NCI-H2171 (cell line): Measurements from ENCODE around the gene LIM2.
"Not testable (repeated sequence)": the region's sequence is repeated elsewhere in the genome, so short reads cannot be mapped to it uniquely, and the experiment has no call there.

Source experiments
- DNase-seq: peaks from one replicate; lab custom pipeline; 2025; lab: John Stamatoyannopoulos, UW

The LIM2 gene, protein sequence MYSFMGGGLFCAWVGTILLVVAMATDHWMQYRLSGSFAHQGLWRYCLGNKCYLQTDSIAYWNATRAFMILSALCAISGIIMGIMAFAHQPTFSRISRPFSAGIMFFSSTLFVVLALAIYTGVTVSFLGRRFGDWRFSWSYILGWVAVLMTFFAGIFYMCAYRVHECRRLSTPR

DNA sequence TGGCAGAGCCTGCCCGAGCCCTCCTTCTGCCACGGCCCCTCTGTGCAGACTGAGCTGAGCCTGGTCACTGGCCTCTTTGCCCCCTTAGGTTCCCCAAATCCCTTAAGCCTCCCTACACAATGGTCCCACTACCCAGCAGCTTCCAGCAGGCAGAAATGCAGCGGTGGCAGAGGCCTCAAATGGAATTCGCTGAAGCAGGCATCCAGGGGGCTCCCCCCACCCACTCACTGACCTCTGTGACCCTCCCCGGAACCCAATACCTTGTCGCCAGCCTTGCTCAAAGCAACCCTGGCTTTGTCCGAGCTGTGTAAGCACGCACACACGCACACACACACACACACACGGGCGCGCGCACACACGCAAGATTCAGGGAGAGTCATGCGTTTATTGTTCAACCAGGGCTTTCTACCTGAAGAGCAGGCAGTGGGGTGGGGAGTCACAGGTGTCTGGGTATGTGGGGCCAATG, at the start of gene LIM2:
Gene LIM2 (minus strand): TSS at position 51 of the 466 bp plus-strand sequence. CDS start 531 bp downstream, outside the sequence.
- DNase-seq: no peak

DNA sequence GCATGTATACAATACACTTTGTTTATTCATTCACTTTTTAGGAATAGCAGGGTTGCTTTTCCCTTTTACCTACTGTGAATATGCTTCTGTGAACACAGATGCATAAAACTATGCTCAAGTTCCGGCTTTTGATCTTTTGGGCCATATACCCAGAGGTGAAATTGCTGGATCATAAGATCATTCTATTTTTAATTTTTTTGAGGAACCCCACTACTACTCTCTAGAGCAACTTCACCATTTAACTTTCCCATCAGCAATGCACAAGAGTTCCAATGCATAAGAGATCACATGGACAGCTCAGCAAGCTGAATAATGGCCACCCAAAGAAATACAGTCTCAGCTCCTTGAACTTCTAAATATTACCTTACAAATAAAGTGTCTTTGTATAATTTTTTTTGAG, 46.7 kb upstream of the LIM2 start:
- no peak for DNase-seq

DNA sequence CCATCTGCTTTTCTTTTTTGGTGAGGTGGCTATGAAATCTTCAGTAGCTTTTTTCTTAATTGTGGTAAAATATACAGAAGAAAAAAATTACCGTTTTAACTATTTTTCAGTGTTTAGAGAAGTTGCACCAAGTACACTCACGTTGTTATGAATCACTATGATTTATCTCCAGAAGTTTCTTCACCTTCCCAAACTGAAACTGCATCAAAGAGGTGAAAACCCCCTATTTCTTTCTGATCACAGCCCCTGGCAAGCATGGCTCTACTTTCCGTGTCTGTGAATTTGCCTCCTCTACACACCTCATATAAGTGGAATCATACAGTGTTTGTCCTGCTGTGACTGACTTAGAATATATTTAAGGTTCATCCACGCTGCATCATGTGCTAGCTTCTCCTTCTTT, 45.3 kb upstream of the LIM2 start:
- no peak for DNase-seq

DNA sequence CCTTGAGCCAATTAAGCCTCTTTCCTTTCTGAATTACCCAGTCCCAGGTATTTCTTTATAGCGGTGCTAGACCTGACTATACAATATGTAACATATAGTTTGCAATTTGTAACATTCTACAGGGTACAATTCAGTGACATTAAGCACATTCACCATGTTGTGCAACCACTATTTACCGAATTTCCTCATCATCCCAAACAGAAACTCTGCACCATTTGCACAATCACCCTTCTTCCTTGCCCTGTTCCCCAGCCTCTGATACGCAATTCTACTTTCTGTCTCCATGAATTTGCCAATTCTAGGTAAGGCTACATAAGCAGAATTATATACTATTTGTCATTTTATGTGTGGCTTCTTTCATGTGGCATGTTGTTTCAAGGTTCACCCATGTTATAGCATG, 43.4 kb upstream of the LIM2 start:
- DNase-seq: no peak

DNA sequence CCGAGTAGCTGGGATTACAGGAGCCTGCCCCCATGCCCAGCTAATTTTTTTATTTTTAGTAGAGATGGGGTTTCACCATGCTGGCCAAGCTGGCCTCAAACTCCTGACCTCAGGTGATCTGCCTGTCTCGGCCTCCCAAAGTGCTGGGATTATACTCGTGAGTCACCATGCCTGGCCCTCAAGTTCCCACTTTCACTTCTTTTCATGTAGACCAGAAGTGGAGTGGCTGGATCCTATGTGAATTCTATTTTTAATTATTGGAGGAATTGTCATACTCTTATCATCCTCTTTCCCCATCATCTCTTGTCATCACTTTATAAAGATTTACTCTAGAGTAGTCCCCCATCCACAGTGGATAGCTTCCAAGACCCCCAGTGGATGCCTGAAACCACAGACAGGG, 42.4 kb upstream of the LIM2 start:
- no peak for DNase-seq

DNA sequence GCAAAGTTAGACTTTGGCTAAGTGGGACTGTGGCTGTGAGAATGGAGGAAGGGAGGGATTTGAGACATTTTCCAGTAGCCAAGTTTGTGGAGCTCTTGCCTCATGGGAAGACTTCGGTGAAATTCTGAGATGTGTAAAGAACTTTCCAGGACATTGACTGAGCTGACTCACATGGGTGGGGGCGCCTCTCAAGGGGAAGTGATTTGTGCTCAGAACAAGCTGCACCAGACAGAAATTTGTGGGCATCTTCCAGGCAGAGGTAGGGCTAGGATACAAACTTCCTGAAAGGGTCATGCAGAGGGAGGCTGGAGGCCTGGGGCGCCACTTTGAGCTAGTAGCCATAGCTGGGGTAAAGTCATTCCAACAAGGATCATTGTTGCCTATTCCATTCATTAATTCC, 39.4 kb upstream of the LIM2 start:
- DNase-seq: no peak

DNA sequence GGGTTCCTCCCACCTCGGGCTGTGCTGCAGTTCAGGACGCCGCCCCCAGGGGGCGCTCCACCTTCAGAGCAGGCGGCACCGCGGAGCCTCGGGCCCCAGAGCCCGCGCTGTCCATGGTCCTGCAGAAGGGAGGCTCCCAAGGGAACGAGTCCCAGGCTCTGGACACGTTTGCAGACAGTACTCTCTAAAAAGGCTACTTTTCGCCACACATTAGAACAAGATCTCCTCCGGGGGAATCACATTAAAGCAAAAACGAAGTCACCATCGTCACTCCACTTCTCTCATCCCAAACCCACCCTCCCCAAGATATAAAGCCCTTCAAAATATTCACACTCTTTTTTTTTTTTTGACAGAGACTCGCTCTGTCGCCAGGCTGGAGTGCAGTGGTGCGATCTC, 34.3 kb upstream of the LIM2 start:
- DNase-seq: no peak

DNA sequence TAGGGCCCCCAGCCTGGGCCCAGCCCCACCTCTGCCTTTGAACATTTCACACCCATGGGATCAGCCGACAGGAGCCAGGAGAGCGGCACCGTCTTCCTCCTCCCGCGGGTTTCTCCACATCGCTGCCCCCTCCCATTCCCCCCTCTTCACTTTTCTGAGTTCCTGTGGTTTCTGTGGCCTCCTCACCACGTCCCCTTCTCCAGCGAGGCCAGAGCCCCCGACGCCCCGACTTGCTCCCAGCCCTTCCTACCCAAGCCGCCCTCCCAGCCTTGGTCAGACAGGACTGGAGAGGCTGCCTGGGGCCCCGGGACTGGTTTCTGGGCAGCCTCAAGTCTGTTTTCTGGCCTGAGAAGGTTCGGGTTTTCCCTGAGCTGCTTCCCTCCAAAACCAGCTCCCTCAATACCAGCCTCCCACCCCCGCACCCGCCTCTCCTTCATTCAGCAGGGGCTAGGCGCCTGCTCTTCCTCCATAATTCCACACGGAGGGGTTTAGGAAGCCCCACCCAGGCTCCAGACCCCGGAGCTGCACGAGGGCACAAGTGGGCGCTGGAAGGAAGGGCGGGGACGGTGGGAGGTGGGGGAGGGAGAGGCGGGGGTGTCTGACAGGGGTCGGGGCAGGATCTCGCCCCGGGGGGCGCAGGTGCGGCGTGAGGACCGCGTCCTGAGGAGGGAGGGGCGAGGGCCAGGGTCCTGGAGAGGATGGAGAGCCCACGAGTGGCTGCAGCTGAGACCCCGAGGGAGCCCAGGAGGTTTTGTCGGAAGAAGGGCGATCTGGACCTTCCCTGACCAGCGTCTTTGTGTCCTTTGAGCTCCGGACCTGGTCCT, 33.7 kb upstream of the LIM2 start:
- DNase-seq: no peak

DNA sequence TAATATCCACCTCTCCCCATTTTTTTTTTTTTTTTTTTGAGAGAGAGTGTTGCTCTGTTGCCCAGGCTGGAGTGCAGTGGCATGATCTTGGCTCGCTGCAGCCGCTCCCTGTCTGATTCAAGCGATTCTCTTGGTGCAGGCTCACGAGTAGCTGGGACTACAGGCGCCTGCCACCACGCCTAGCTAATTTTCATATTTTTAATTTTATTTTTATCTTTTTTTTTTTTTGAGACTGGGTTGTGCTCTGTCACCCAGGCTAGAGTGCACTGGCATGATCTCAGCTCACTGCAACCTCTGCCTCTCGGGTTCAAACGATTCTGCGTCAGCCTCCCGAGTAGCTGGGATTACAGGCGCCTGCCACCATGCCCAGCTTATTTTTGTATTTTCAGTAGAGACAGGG, 32.7 kb upstream of the LIM2 start:
- not testable (repeated sequence) for DNase-seq

DNA sequence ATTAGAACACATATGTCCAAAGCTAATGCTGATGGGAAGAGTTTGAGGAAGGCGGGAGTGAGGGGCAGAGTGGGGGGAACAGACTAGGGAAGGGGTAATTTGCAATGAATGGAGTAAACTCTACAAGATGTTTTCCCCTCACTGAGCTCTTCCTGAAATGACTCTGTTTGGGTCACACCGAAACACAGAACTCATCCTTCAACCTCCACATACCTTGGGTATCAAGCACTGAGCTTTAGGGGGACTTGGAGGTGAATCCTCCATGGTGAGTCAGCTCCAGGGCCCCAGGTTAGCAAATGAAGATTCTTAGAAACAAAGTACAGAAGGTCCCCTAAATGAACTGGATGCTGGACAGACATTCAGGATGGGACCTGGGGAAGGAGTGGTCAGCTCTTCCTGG, 30.9 kb upstream of the LIM2 start:
- no peak for DNase-seq

DNA sequence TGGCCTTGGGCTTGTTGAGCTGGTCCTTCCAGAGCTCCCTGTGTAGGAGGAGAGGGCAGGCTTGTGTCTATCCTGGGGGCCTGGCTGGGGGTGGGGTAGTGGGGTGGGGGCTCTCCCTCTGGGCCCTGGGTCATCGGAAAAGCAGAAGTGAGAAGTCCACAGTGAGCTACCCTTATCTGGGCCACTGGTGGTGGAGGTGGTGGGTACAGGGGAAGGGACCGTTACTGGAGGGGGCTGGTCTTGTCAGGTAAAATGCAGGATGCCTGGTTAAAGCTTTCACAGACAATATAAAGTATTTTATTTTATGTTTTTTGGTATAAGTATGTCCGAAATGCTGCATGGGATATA, 30.0 kb upstream of the LIM2 start:
- DNase-seq: no peak

DNA sequence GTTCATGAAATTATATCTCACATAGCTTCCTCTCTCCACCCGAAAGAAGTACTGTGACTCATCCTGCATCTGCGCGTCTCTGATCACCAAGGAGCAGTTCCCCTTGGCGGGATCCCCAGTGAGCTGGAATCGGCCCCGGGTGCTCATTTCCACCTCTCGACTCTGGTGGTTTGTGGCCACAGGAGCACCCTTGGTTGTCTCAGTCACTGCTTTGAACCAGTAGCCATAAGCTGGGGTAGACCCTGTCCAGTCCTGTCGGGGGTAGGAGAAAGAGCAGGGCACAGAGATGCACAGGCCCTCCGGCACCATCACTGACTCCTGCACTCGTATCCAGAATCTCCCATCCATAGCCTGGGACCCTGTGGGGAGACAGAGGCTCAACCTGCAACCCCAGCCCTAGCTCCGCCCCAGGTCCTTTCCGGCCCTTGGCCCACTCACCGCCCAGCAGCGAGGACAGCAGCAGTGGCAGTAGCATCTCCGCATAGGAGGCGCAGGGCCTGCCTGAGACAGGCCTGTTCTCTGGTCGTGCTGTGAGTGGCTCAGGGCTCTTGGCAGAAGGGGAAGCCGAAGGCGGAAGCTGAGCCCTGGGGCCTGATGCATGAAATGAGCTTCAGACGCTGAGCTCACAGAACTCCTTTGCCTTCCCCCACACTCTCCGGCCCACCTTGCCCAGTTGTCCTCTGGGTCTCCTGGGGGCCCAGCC, 29.5 kb upstream of the LIM2 start, which contains the start of gene SIGLEC10:
Gene SIGLEC10 (minus strand): TSS at position 536 of the 703 bp plus-strand sequence. CDS start 61 bp downstream, at position 475.
- DNase-seq: no peak

DNA sequence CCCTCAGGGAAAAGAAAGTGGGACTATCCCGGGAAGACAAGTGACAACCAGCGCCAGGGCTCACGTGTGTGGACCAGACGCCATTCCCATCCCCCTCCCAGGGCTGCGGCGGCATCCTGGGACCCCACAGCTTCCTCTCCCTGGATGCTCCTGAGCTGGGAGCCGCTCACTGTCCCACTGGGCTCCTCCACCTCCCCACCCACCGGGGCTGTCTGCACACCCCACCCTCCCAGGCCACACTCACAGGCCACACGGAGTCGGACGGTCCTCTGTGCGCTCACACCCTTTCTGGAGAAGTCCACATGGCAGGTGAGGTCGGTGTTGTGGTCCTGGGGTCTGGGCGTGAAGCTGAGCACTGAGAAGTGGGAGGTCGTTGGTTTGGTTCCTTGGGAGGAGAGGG, 28.6 kb upstream of the LIM2 start:
- not testable (repeated sequence) for DNase-seq

DNA sequence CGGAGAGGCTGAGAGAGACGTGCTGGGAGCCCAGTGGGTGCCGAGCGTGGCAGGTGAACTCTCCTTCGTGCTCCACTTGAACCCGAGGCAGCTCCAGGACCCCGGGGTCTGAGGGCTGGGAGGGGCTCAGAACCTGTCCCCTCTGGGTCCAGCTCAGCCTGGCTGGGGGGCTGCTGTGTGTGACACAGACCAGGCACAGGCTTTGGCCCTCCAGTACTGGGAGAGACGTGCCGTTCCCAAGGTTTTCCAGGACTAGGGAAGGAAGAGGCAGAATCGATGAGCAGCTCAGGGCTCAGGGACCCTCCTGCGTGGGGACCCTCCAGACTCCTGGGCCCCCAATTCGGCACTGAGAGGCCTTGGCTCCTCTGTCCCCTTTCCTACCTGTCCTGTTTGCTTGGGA, 27.4 kb upstream of the LIM2 start:
- no peak for DNase-seq

DNA sequence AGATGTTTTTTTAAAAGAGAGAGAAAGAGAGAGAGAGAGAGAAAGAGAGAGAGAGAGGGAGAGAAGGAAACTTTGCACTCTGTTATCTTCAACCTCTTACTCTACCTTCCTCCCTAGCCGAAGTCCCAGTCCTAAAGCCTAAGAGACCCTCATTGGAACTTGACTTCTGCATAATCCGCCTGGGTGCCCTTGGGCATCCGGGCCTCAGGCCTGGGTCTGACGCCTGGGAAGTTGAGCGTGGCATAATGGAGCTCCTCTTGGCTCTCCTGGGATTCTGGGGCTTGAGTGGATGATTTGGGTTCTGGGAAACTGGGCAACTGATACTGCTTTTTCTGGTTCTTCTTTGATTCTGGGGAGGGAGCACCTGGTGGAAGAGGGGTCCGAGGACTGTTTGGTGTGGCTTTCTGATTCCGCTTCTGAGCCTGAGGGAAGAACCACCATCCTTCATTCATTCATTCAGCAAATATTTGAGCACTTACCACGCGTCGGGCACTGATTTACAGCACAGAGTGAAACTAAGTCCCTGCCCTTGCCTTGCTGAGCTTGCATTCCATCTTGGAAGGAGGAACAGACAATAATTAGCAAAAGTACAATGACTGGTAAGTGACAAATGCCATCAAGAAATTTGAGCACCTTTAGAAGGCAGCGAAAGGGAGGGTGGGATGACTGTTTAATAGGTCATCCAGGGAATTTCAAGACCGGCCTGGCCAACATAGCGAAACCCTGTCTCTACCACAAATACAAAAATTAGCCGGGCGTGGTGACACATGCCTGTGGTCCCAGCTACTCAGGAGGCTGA, 23.4 kb upstream of the LIM2 start:
- DNase-seq: no peak

DNA sequence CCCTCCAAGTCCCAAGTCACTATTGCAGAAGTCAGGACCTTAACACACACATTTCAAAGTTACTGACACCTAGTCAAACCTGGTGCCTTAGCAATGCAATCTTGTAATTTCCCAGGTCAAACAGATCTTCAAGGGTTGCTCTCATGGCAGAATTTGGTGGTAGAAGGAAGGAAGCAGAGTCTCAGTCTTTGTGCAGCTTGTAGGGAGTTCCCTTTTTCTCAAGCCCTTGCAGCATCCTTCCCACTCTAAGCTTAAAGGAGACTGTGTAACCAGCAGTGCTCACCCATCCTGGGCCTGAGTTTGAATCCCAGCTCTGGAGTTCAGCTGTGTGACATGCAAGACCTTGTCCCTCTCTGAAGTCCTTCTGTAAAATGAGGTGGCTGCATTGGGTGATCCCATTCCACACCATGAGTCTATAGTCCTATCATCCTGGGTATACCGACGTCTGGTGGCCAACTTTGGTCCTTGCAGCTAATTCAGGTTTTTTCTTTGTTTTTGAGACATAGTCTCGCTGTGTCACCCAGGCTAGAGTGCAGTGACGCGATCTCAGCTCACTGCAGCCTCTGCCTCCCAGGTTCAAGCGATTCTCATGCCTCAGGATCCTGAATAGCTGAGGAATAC, 19.8 kb upstream of the LIM2 start:
- no peak for DNase-seq

DNA sequence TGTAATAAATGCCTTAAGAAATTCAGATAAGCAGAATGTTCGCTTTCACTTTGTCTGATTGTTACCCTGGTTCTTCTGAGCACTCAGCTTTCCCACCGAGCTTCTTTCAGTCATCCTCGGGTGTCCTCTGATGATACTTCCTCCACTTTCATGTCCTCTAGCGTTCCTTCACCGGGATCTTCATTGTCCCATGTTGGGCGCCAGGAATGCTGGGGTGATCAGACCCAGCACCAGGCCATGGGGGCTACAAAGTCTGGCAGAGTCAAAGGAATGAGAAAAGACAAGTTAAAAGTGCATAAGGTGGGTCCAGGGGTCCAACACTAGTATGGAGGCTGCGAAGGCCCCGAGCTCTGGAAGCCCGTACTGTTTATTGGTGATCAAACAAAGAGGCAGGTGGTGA, 14.3 kb upstream of the LIM2 start:
- DNase-seq: no peak

DNA sequence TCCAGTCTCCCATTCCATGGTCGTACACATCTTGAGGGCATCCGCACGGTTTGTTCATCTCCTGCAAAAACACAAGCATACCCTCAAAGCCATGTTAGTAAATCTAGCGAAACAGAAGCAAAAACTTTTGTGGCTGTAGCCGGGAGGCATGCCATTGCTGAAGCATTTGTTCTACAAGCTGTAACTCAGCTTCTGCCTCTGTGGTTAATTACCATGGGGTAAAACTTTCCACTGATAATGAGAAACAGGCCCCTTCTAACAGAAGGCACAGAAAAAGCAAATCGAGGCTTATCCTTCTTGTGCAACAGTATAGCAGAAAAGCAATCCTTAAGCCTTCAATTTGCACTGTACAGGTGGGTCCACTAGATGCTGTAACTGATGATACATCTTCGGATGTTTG, 12.2 kb upstream of the LIM2 start:
- not testable (repeated sequence) for DNase-seq

DNA sequence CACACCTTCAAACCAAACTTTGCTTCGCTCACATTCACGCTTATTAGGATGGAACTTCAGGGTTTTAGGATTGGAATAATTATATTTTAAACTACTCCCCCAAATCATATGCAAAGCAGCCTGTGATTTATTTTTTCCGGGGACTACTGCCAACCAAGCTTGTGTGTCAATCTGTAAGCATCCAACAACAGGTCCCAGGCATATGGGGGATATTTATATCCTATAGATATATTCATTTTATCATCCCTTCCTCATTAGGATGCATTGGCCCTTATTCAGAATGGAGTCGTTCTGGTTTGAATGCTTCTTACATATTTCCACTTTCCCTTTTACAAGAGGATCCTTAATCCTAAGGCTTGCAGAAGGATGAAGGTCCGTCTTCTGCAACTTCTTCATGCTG, 11.5 kb upstream of the LIM2 start:
- no peak for DNase-seq

DNA sequence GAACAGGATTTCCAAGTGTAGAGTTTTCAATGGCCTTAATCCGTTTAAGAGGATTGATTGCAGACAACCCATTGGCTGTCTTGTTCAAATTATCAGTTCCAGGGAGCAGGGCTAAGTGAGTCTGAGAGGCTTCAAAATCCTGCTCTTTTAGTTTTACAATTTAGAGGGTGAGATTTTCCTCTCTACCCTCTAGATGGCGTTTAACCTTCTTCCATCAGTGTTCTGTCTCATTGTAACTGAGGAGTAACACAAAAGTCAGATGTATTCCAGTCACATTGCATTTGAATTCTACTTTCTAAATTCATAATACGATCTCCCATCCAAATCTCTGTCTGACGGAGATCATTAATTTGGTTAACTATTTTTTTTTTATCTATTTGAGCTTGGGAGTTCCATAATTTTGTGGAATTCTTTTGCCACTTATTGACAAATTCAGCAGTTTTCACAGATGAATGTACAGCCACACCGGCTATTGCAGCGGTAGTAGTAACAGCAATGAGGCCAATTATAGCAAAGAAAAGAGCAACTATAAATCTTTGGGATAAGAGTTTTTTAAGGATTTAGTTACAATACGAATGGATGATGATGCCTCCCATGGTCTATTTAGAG, 10.4 kb upstream of the LIM2 start:
- DNase-seq: no peak

DNA sequence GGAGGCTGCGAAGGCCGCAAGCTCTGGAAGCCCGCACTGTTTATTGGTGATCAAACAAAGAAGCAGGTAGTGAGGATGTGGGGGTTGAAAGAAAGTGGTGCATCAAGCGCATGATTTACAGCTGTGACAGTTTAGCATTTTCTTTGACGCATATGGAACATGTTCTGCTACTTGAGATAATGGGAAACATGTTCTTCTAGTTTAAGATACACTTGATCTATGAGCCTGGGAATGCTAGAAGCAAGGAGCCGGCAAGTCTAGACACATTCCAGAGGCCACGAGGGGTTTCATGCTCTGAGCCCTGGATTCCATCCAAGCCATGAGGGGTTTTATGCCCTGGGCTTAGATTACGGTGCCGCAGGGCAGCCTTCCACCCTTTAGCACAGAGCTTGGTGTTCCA, 9.7 kb upstream of the LIM2 start:
- DNase-seq: not testable (repeated sequence)
